HEK293 (cell line): ENCODE data around the gene TBL1XR1.

Experiments
- CTCF ChIA-PET: fragments of 350-600 bp; formaldehyde crosslinking; extraction: SDS; loops from one replicate; lab custom pipeline; 2021; ENCODE audit warnings: antibody characterized with exemption; lab: Yijun Ruan, JAX
- POLR2A ChIA-PET: fragments of 300-600 bp; formaldehyde crosslinking; extraction: SDS; loops from one replicate; lab custom pipeline; 2020; ENCODE audit warnings: antibody characterized with exemption, inconsistent platforms; lab: Yijun Ruan, JAX
- H3K27ac ChIP-seq: fragments of 200-500 bp; sonication (Bioruptor generic); 2 replicates; pipeline ENCODE4 v1.5.1; 2014; ENCODE audit warnings: low read depth, low read length, control low read depth, inconsistent platforms; ENCODE audit errors: extremely low read depth
- H3K36me3 ChIP-seq, 2 experiments: fragments of 200-500 bp in 1 of 2; sonication (Bioruptor generic) in 1 of 2; 1 replicate in 1 of 2; 2 replicates in 1 of 2; pipeline ENCODE4 v1.5.1; 2014 to 2017; ENCODE audit warnings: inconsistent platforms in 2 of 2, low read length in 2 of 2; ENCODE audit not compliant: control insufficient read depth in 2 of 2, insufficient read depth in 1 of 2
- H3K4me1 ChIP-seq: fragments of 200-500 bp; sonication (Bioruptor generic); 2 replicates; pipeline ENCODE4 v1.5.1; 2014; ENCODE audit warnings: mild to moderate bottlenecking, low read length, inconsistent platforms; ENCODE audit not compliant: control insufficient read depth, insufficient read depth
- H3K4me3 ChIP-seq: 2 replicates; pipeline ENCODE4 v1.5.1; 2011; ENCODE audit warnings: low read depth, mild to moderate bottlenecking, control low read depth, low read length, moderate library complexity
- H3K9me3 ChIP-seq: fragments of 200-500 bp; sonication (Bioruptor generic); 2 replicates; pipeline ENCODE4 v1.5.1; 2014; ENCODE audit warnings: low read depth, low read length, inconsistent platforms; ENCODE audit not compliant: control insufficient read depth, insufficient read depth
- CTCF ChIP-seq: fragments of 450-650 bp; formaldehyde crosslinking; IDR thresholded peaks from 2 replicates; pipeline ENCODE4 v1.5.1; 2016; ENCODE audit warnings: missing biosample characterization, missing genetic modification characterization
- ELK4 ChIP-seq: IDR thresholded peaks from 2 replicates; pipeline ENCODE4 v1.6.1; 2011; ENCODE audit warnings: mild to moderate bottlenecking, low read depth, low read length, borderline replicate concordance
- GLIS1 ChIP-seq: fragments of 450-650 bp; formaldehyde crosslinking; IDR thresholded peaks from 2 replicates; pipeline ENCODE4 v1.5.1; 2016; ENCODE audit warnings: missing biosample characterization, missing genetic modification characterization
- KLF10 ChIP-seq: fragments of 450-650 bp; IDR thresholded peaks from 2 replicates; pipeline ENCODE4 v1.5.1; 2018; ENCODE audit warnings: missing biosample characterization, mild to moderate bottlenecking, missing genetic modification characterization
- KLF16 ChIP-seq: fragments of 450-650 bp; formaldehyde crosslinking; IDR thresholded peaks from 2 replicates; pipeline ENCODE4 v1.5.1; 2017; ENCODE audit warnings: missing biosample characterization, missing genetic modification characterization
- PRDM1 ChIP-seq: fragments of 450-650 bp; formaldehyde crosslinking; IDR thresholded peaks from 2 replicates; pipeline ENCODE4; 2016; ENCODE audit warnings: missing biosample characterization, missing genetic modification characterization
- YY1 ChIP-seq: fragments of 450-650 bp; formaldehyde crosslinking; IDR thresholded peaks from 2 replicates; pipeline ENCODE4 v1.5.1; 2018; ENCODE audit warnings: missing biosample characterization, missing genetic modification characterization
- ZBTB8A ChIP-seq: fragments of 450-650 bp; formaldehyde crosslinking; IDR thresholded peaks from 2 replicates; pipeline ENCODE4 v1.5.1; 2016; ENCODE audit warnings: missing biosample characterization, missing genetic modification characterization
- ZFP69B ChIP-seq: fragments of 450-650 bp; formaldehyde crosslinking; IDR thresholded peaks from 2 replicates; pipeline ENCODE4 v1.5.1; 2016; ENCODE audit warnings: missing biosample characterization, missing genetic modification characterization
- ZNF146 ChIP-seq: fragments of 450-650 bp; formaldehyde crosslinking; IDR thresholded peaks from 2 replicates; pipeline ENCODE4 v1.5.1; 2016; ENCODE audit warnings: missing biosample characterization, missing genetic modification characterization
- ZNF223 ChIP-seq: fragments of 450-650 bp; formaldehyde crosslinking; IDR thresholded peaks from 2 replicates; pipeline ENCODE4 v1.5.1; 2016; ENCODE audit warnings: missing biosample characterization, missing genetic modification characterization
- ZNF350 ChIP-seq: fragments of 450-650 bp; formaldehyde crosslinking; IDR thresholded peaks from 2 replicates; pipeline ENCODE4 v1.5.0; 2017; ENCODE audit warnings: missing biosample characterization, mild to moderate bottlenecking, missing genetic modification characterization
- ZNF416 ChIP-seq: fragments of 450-650 bp; formaldehyde crosslinking; IDR thresholded peaks from 2 replicates; pipeline ENCODE4 v1.5.1; 2016; ENCODE audit warnings: missing biosample characterization, missing genetic modification characterization
- ZNF514 ChIP-seq: fragments of 450-650 bp; formaldehyde crosslinking; IDR thresholded peaks from 2 replicates; pipeline ENCODE4 v1.5.1; 2016; ENCODE audit warnings: missing biosample characterization, missing genetic modification characterization
- ZNF558 ChIP-seq: fragments of 450-650 bp; formaldehyde crosslinking; IDR thresholded peaks from 2 replicates; pipeline ENCODE4 v1.5.1; 2016; ENCODE audit warnings: missing biosample characterization, missing genetic modification characterization
- ZNF571 ChIP-seq: fragments of 450-650 bp; formaldehyde crosslinking; IDR thresholded peaks from 2 replicates; pipeline ENCODE4 v1.5.0; 2017; ENCODE audit warnings: missing biosample characterization, missing genetic modification characterization
- ZNF768 ChIP-seq: fragments of 450-650 bp; formaldehyde crosslinking; IDR thresholded peaks from 2 replicates; pipeline ENCODE4 v1.5.1; 2018; ENCODE audit warnings: missing biosample characterization, mild to moderate bottlenecking, missing genetic modification characterization
- ZSCAN18 ChIP-seq: fragments of 450-650 bp; formaldehyde crosslinking; IDR thresholded peaks from 2 replicates; pipeline ENCODE4 v1.5.1; 2016; ENCODE audit warnings: missing biosample characterization, missing genetic modification characterization
- TF ChIP-seq, protein P1 (sequence below): fragments of 450-650 bp; formaldehyde crosslinking; IDR thresholded peaks from 2 replicates; pipeline ENCODE4 v1.5.1; 2017; ENCODE audit warnings: missing biosample characterization, missing genetic modification characterization
- TF ChIP-seq, protein P2 (sequence below): fragments of 450-650 bp; formaldehyde crosslinking; IDR thresholded peaks from 2 replicates; pipeline ENCODE4 v1.5.1; 2017; ENCODE audit warnings: missing biosample characterization, mild to moderate bottlenecking, missing genetic modification characterization, moderate library complexity
- TF ChIP-seq, protein P3 (sequence below): fragments of 450-650 bp; formaldehyde crosslinking; IDR thresholded peaks from 2 replicates; pipeline ENCODE4 v1.5.1; 2016; ENCODE audit warnings: missing biosample characterization, missing genetic modification characterization
- TF ChIP-seq, protein P4 (sequence below): fragments of 450-650 bp; formaldehyde crosslinking; IDR thresholded peaks from 2 replicates; pipeline ENCODE4 v1.5.1; 2016; ENCODE audit warnings: missing biosample characterization, missing genetic modification characterization
- TF ChIP-seq, protein P5 (sequence below): fragments of 450-650 bp; formaldehyde crosslinking; IDR thresholded peaks from 2 replicates; pipeline ENCODE4 v1.5.1; 2016; ENCODE audit warnings: missing biosample characterization, missing genetic modification characterization

TBL1XR1 gene

GRCh38 chr3:177181418-177181817 lies 15.9 kb downstream of the TBL1XR1 start:
- no peaks in the 10 kb centered on the region for H3K36me3 ChIP-seq
- H3K9me3 ChIP-seq: no peaks in the 10 kb centered on the region
- ChIA-PET POLR2A (no interaction called here), CTCF (no interaction called here)
- TF ChIP-seq, protein P1, sequence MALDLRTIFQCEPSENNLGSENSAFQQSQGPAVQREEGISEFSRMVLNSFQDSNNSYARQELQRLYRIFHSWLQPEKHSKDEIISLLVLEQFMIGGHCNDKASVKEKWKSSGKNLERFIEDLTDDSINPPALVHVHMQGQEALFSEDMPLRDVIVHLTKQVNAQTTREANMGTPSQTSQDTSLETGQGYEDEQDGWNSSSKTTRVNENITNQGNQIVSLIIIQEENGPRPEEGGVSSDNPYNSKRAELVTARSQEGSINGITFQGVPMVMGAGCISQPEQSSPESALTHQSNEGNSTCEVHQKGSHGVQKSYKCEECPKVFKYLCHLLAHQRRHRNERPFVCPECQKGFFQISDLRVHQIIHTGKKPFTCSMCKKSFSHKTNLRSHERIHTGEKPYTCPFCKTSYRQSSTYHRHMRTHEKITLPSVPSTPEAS: no peak
- TF ChIP-seq, protein P2, sequence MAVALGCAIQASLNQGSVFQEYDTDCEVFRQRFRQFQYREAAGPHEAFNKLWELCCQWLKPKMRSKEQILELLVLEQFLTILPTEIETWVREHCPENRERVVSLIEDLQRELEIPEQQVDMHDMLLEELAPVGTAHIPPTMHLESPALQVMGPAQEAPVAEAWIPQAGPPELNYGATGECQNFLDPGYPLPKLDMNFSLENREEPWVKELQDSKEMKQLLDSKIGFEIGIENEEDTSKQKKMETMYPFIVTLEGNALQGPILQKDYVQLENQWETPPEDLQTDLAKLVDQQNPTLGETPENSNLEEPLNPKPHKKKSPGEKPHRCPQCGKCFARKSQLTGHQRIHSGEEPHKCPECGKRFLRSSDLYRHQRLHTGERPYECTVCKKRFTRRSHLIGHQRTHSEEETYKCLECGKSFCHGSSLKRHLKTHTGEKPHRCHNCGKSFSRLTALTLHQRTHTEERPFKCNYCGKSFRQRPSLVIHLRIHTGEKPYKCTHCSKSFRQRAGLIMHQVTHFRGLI (tag by site-specific recombination): no peak
- TF ChIP-seq KLF10 (tag by site-specific recombination) (no peak), ZBTB8A (tag by site-specific recombination) (no peak), ZNF223 (no peak), ELK4 (no peak), ZNF768 (tag by site-specific recombination) (no peak)
- TF ChIP-seq, protein P3, sequence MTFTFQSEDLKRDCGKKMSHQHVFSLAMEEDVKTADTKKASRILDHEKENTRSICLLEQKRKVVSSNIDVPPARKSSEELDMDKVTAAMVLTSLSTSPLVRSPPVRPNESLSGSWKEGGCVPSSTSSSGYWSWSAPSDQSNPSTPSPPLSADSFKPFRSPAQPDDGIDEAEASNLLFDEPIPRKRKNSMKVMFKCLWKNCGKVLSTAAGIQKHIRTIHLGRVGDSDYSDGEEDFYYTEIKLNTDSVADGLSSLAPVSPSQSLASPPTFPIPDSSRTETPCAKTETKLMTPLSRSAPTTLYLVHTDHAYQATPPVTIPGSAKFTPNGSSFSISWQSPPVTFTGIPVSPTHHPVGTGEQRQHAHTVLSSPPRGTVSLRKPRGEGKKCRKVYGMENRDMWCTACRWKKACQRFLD (tag by site-specific recombination): no peak
- TF ChIP-seq, protein P4, sequence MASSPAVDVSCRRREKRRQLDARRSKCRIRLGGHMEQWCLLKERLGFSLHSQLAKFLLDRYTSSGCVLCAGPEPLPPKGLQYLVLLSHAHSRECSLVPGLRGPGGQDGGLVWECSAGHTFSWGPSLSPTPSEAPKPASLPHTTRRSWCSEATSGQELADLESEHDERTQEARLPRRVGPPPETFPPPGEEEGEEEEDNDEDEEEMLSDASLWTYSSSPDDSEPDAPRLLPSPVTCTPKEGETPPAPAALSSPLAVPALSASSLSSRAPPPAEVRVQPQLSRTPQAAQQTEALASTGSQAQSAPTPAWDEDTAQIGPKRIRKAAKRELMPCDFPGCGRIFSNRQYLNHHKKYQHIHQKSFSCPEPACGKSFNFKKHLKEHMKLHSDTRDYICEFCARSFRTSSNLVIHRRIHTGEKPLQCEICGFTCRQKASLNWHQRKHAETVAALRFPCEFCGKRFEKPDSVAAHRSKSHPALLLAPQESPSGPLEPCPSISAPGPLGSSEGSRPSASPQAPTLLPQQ (tag by site-specific recombination): no peak
- H3K4me1 ChIP-seq: peaks cover 3% of the 10 kb centered on the region; the same call in 1 of the 2 replicates
- no peak overlapping the region for H3K27ac ChIP-seq
- H3K4me3 ChIP-seq: no peak overlapping the region

DNA sequence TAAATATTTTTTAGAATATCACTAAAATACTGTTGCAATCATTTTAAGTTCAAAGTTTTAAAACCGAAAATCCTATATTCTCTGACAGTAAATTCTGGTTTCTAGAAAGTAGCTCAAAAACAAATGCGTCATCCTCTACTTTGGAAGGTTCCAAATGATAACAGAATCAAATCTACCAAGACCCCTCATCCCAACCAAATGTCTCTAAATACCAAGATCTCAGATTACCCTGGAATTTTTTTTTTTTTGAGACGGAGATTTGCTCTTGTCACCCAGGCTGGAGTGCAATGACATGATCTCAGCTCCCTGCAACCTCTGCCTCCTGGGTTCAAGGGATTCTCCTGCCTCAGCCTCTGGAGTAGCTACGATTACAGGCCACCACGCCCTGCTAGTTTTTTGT lies 16.8 kb downstream of the TBL1XR1 start:
- H3K9me3 ChIP-seq: no peaks in the 10 kb centered on the region
- no peak overlapping the region for H3K4me3 ChIP-seq
- POLR2A ChIA-PET: interaction anchor here (0.6 to 0.7 kb wide), 2 partner anchors 22 to 263 kb away, joined by 5 to 6 read pairs; no protein-coding TSS in a partner anchor
- CTCF ChIA-PET: no interaction called here
- H3K27ac ChIP-seq: no peak overlapping the region
- H3K36me3 ChIP-seq: no peaks in the 10 kb centered on the region
- no peaks in the 10 kb centered on the region for H3K4me1 ChIP-seq
- no peak for TF ChIP-seq ZNF416 (tag by site-specific recombination)
- TF ChIP-seq ZNF571: no peak
- no peak for TF ChIP-seq ZNF146 (tag by site-specific recombination)
- TF ChIP-seq YY1 (tag by site-specific recombination): no peak
- TF ChIP-seq ZNF514 (tag by site-specific recombination): no peak
- TF ChIP-seq ZSCAN18: no peak
- TF ChIP-seq, protein P5, sequence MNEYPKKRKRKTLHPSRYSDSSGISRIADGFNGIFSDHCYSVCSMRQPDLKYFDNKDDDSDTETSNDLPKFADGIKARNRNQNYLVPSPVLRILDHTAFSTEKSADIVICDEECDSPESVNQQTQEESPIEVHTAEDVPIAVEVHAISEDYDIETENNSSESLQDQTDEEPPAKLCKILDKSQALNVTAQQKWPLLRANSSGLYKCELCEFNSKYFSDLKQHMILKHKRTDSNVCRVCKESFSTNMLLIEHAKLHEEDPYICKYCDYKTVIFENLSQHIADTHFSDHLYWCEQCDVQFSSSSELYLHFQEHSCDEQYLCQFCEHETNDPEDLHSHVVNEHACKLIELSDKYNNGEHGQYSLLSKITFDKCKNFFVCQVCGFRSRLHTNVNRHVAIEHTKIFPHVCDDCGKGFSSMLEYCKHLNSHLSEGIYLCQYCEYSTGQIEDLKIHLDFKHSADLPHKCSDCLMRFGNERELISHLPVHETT: no peak
- TF ChIP-seq GLIS1 (tag by site-specific recombination): no peak
- no peak for TF ChIP-seq CTCF
- no peak for TF ChIP-seq ZFP69B (tag by site-specific recombination)
- TF ChIP-seq KLF16 (tag by site-specific recombination): no peak
- no peak for TF ChIP-seq PRDM1 (tag by site-specific recombination)
- no peak for TF ChIP-seq ZNF350 (tag by site-specific recombination)
- TF ChIP-seq, protein P2 (tag by site-specific recombination): no peak
- TF ChIP-seq ZNF558 (tag by site-specific recombination): no peak
